Fibroblast of villous mesenchyme (primary cell): ENCODE measurements around the gene TNFAIP8L3. TPM values are rescaled to one million over a fixed set of nuclear protein-coding genes. Genes with fewer than 3 reads are reported as not detected.

Experiments used
- DNase-seq: peaks from one replicate; pipeline ENCODE4 v3.0.0-alpha.2; 2010; ENCODE audit warnings: low read depth
- H3K4me3 ChIP-seq: 2 replicates; pipeline ENCODE4 v1.5.1; 2011; ENCODE audit warnings: low read depth, mild to moderate bottlenecking, low read length
- CTCF ChIP-seq: IDR thresholded peaks from 2 replicates; pipeline ENCODE4 v1.5.1; 2012; ENCODE audit warnings: low read depth, mild to moderate bottlenecking, low read length; ENCODE audit not compliant: insufficient read depth
- total RNA-seq: library from RNA; depleted of rRNA; stranded (reverse); fragments of >200 nt; gene quantifications from 2 replicates; pipeline ENCODE4 v1.2.3, GENCODE V29; 2012

The TNFAIP8L3 gene
- total RNA-seq, 1 donor, result 0.43 TPM

DNA sequence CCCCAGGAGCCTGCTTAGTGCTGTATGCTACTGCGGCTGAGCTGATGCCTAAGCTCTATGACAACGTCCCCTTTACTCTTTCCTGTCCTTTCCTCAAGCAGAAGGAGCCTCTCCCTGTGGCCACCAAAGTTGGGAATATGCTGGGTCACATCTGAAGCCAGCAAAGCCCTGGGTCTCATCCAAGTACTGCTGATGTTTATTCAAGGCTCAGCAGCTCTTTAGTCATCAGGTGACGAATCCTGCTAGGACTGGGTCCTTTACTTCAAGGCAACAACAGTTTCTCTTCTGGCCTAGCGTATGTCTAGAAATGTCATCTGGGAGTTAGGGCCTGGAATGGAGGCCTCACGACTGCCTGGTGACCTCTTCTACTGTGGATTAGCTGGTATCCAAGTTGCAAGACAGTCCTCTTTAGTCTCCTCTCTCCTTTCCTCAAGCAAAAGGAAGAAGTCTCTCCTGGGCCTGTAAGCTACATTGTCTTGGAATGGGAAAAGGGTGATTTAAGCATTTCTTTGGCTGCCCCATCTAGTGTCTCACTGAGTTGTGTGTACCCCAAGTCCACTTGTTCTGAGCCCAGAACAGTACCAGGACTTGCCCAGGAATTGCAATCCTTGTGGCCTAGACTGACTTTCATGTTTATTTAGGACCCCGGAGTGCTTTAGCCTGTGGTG lies 63.9 kb downstream of the TNFAIP8L3 start:
- TF ChIP-seq CTCF, result no peak
- no peak overlapping the region for H3K4me3 ChIP-seq
- peak; percentile 56 for DNase-seq

DNA sequence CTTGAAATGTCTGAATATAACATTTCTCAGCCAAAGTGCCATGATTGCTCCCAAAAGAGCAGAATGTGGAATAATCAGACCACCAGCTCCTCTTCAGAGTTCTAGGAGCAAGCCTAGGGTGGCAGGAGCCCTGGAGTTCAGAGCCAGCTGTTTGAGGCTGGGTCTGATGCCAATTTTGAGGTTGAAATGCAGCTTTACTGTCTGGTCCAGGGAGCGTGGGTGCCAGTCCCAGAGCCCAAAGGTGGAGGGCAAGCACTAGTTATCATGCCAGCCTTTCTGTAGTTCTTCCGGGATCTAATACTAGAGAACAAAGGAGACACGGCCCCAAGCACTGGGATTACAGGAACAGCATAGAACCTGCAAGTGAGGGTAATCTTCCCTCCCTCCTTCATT lies 69.3 kb downstream of the TNFAIP8L3 start:
- no peak for TF ChIP-seq CTCF
- no peak for DNase-seq
- no peak overlapping the region for H3K4me3 ChIP-seq

GRCh38 chr15:51024735-51025453 lies 69.8 kb downstream of the TNFAIP8L3 start:
- TF ChIP-seq CTCF, result no peak
- no peak overlapping the region for H3K4me3 ChIP-seq
- DNase-seq, result no peak

GRCh38 chr15:51023499-51023898 lies 71.2 kb downstream of the TNFAIP8L3 start:
- no peak overlapping the region for H3K4me3 ChIP-seq
- no peak for TF ChIP-seq CTCF
- no peak for DNase-seq

DNA sequence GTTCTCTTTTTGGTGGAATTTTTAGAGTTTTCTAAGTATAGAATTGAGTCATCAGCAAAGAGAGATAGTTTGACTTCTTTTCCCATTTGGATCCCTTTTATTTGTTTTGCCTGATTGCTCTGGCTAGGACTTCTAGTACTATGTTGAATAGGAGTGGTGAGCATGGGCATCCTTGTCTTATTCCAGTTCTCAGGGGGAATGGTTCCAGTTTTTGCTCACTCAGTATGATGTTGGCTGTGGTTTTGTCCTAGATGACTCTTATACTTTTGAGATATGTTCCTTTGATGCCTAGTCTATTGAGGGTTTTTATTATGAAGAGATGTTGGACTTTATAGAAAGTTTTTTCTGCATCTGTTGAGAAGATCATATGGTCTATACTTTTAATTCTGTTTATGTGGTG lies 72.5 kb downstream of the TNFAIP8L3 start:
- H3K4me3 ChIP-seq, result no peak overlapping the region
- no peak for TF ChIP-seq CTCF
- DNase-seq, result no peak

DNA sequence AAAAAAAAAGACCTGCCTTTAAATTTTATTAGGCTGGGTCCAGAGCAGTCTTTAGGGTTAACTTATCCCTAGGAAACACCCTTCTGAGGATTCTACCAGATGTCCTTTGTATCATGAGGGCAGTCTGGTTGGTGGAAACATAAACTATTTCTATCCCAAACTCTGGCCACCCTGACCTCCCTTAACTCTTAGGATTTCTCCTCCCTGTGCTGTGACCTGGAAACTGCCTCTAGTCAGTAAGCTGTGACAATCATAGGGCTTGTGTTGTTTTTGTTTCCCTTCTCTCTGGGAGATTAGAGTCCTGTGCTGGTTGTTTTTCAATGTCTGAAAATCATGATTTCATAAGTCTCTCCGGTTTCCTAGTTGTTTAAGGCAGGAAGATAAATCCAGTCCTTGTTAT lies 78.1 kb downstream of the TNFAIP8L3 start:
- no peak overlapping the region for H3K4me3 ChIP-seq
- TF ChIP-seq CTCF, result no peak
- peak; percentile 21 for DNase-seq
